Heart right ventricle (tissue), 16 donors: ENCODE results near the gene CGNL1. TPM values are rescaled to one million over a fixed set of nuclear protein-coding genes. Genes with fewer than 3 reads are reported as not detected.

Source experiments
- ATAC-seq, 8 donors: fragments of 200-7000 bp; cut with Tn5 transposase; one replicate each; pipeline ENCODE4 v1.9.1; 2020; ENCODE audit warnings: mild to moderate bottlenecking in 8 of 8, moderate library complexity in 8 of 8, moderate number of reproducible peaks in 1 of 8
- DNase-seq, 2 donors: peaks; one replicate each; pipeline ENCODE4 v3.0.0-alpha.2; 2020
- H3K27ac ChIP-seq, 10 donors: fragments of 200-600 bp; sonication (generic) in 2 of 10; one replicate each; pipeline versions ENCODE4 v1.5.0 to v1.8.0; 2020 to 2022; ENCODE audit warnings: mild to moderate bottlenecking in 3 of 10
- H3K27me3 ChIP-seq, 7 donors: fragments of 200-600 bp; one replicate each; pipeline ENCODE4 v1.8.0; 2021 to 2022; ENCODE audit warnings: mild to moderate bottlenecking in 2 of 7
- H3K36me3 ChIP-seq, 9 donors: fragments of 200-600 bp; sonication (generic) in 1 of 9; one replicate each; pipeline versions ENCODE4 v1.5.0 to v1.8.0; 2020 to 2022; ENCODE audit warnings: mild to moderate bottlenecking in 2 of 9
- H3K4me1 ChIP-seq, 9 donors: fragments of 200-600 bp; sonication (generic) in 1 of 9; one replicate each; pipeline versions ENCODE4 v1.5.0 to v1.8.0; 2020 to 2022; ENCODE audit warnings: mild to moderate bottlenecking in 4 of 9
- H3K4me3 ChIP-seq, 10 donors: fragments of 200-600 bp; sonication (generic) in 2 of 10; one replicate each; pipeline versions ENCODE4 v1.5.0 to v1.8.0; 2020 to 2022; ENCODE audit warnings: mild to moderate bottlenecking in 7 of 10, moderate library complexity in 2 of 10
- H3K9me3 ChIP-seq, 11 donors: fragments of 200-600 bp in 10 of 11; sonication (generic) in 2 of 11; one replicate each; pipeline versions ENCODE4 v1.5.0 to v1.8.0; 2013 to 2022; ENCODE audit warnings: mild to moderate bottlenecking in 2 of 11, control low read depth in 1 of 11, moderate library complexity in 1 of 11
- WGBS, 2 donors: extraction: QIAGEN DNeasy Blood & Tissue Kit; methylation state at CpG; one replicate each; pipeline ENCODE4 v1.1.7; 2013; ENCODE audit warnings: inconsistent platforms in 1 of 2; 5-methylcytosine and 5-hydroxymethylcytosine counted together
- intact Hi-C, 10 donors: fragments of 100-400 bp; cut with DNase I; formaldehyde crosslinking; loops; one replicate each; pipeline versions ENCODE4 v1.11.1 to v1.14.2; 2022
- polyA plus RNA-seq, 2 donors: library from polyadenylated mRNA; stranded (reverse); fragments of 200-250 nt; gene quantifications; one replicate each; pipeline ENCODE4 v1.2.3, GENCODE V29; 2013
- total RNA-seq, 10 donors: library from RNA; stranded (reverse); fragmentation: NEBNext Ultra II Directional in 3 of 10; extraction: Animal tissue kit (Norgen Biotek cat#: 25700) in 3 of 10; gene quantifications; one replicate each; pipeline versions ENCODE4 v1.2.1 to v1.2.4, GENCODE V29; 2021 to 2023
- TF ChIP-seq, protein P1 (sequence below), 9 donors: fragments of 200-600 bp; sonication (generic) in 2 of 9; IDR thresholded peaks; one replicate each; pipeline versions ENCODE4 v1.5.0 to v1.8.0; 2021 to 2022; ENCODE audit warnings: antibody characterized with exemption in 9 of 9, mild to moderate bottlenecking in 5 of 9, moderate library complexity in 1 of 9
- donor health status: Arrhythmogenic right ventricular cardiomyopathy.
- donor health status: ischemic (EF 13 %, LVEDD 7.1; RV severe dilation, severe dysfunction).
- donor health status: healthy with polysubstance abuse.
- donor health status: DM: no; HTN: yes; CAD: no.
- donor health status: DM: no; HTN: no; CAD: no.
- donor health status: ischemic (EF 25% LVEDD 6.9; RV normal size, moderate dysfunction).
- donor health status: ischemic (EF 25% LVEDD 5.7; RV mildly dilated, moderate dysfunction).
- donor health status: healthy.
- donor health status: DM: yes; HTN: yes; CAD: no.
- donor health status: Ischemic cardiomyopathy.
- donor health status: ischemic (EF 35%, LVEDD 5.7; RV mildly dilated, moderate dysfunction).
- donor health status: nonischemic (EF 11% LVEDD 7.7; RV severe dilation, severe dysfunction).
- donor health status: DM: yes; HTN: yes; CAD: no.
- donor health status: PGD.
- donor health status: ischemic (EF 29% LVEDD 5.4; RV normal size, mild dysfunction).
- donor health status: nonischemic (EF 23%, LVEDD 6.1; RV moderate dilation, normal function).

The CGNL1 gene
- total and polyA plus RNA-seq, 12 donors, result 2.7 to 42.9 (median 33.7) TPM

DNA sequence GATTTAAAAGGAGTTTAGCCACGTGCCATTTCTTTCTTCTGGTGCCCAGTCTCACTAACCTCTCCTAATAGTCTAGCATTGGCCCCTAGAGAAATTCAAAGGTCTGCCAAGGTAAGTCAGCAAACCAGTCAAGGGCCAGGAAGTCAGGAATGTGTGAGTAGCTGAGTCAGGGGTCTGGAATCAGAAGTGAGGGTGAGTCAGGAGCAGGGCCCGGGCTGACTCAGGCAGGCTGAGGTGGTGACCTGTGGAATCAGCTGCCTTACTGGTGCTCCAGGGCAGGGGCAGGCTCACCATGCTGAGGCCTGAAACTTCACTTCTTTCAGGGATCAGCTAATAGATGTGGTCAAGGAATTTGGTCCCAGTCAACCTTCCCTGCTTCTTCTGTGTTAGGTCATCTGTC is 109.6 kb downstream of the CGNL1 start:
- DNase-seq (no peak), ATAC-seq (peak in 6 of 8 donors; percentile 34 to 97 (median 72))
- intact Hi-C loops, result no loop called here
- H3K4me1 ChIP-seq, result peaks cover 0 to 8% (median 0%) of the 10 kb centered on the region in 9 donors
- H3K27me3 ChIP-seq, result peaks cover 0 to 5% (median 0%) of the 10 kb centered on the region in 7 donors
- 14 to 18% methylated on average over 2 of the region's 2 CpGs for WGBS, 2 donors
- no peaks in the 10 kb centered on the region for H3K9me3 ChIP-seq
- no peaks in the 10 kb centered on the region for H3K36me3 ChIP-seq
- H3K27ac ChIP-seq, result no peak overlapping the region
- H3K4me3 ChIP-seq, result no peak overlapping the region
- TF ChIP-seq, protein P1, sequence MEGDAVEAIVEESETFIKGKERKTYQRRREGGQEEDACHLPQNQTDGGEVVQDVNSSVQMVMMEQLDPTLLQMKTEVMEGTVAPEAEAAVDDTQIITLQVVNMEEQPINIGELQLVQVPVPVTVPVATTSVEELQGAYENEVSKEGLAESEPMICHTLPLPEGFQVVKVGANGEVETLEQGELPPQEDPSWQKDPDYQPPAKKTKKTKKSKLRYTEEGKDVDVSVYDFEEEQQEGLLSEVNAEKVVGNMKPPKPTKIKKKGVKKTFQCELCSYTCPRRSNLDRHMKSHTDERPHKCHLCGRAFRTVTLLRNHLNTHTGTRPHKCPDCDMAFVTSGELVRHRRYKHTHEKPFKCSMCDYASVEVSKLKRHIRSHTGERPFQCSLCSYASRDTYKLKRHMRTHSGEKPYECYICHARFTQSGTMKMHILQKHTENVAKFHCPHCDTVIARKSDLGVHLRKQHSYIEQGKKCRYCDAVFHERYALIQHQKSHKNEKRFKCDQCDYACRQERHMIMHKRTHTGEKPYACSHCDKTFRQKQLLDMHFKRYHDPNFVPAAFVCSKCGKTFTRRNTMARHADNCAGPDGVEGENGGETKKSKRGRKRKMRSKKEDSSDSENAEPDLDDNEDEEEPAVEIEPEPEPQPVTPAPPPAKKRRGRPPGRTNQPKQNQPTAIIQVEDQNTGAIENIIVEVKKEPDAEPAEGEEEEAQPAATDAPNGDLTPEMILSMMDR (IDR thresholded peaks at IDR 0.05), result no peak

DNA sequence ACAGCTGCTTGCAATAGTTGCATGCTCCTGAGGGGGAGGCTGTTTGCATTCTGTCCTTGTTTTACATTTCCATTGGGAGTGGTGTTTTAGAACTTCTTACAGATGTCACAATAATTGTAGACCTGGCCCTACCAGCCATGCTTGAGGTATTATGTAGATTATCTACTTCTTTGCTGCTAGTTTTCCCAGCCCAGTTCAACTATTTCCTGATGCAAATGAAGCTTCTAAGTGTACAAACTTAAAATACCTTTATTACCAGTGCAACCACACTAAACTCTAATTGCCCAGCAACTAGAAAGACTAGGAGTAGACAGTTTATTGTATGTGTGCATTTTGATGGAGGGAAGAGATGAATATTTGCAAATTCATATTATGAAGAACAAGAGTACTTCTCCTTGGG is 110.5 kb downstream of the CGNL1 start:
- Histone ChIP-seq H3K27me3 (peaks cover 0 to 5% (median 0%) of the 10 kb centered on the region in 7 donors), H3K4me3 (no peak overlapping the region), H3K27ac (no peak overlapping the region), H3K36me3 (no peaks in the 10 kb centered on the region), H3K9me3 (no peaks in the 10 kb centered on the region), H3K4me1 (peaks cover 0 to 8% (median 0%) of the 10 kb centered on the region in 9 donors)
- intact Hi-C loops, result no loop called here
- TF ChIP-seq, protein P1 (IDR thresholded peaks at IDR 0.05), result no peak
- no peak for DNase-seq
- no peak for ATAC-seq

DNA sequence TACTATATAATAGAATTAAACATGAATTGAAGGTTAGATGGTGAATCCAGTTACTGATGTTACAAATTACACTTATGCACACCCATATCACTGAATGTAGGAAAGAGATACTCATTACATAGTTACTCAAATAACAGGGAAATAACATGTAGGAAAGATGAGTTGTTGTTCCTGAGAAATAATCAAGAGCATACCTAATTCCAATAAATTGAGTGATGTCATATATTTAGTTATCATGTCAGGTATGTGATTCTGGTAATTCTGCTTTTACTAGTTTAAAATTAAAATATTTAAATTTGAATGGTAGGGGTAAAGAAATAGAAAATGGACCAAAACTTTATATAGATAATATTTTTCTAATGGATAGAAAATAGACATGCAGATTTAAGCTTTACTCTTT is 112.8 kb downstream of the CGNL1 start:
- DNase-seq (no peak), ATAC-seq (no peak)
- Histone ChIP-seq H3K4me3 (no peak overlapping the region), H3K36me3 (no peaks in the 10 kb centered on the region), H3K27ac (no peak overlapping the region), H3K9me3 (no peaks in the 10 kb centered on the region), H3K27me3 (peaks cover 0 to 5% (median 0%) of the 10 kb centered on the region in 7 donors), H3K4me1 (peaks cover 0 to 17% (median 3%) of the 10 kb centered on the region in 9 donors)
- intact Hi-C loops, result no loop called here
- TF ChIP-seq, protein P1 (IDR thresholded peaks at IDR 0.05), result no peak

DNA sequence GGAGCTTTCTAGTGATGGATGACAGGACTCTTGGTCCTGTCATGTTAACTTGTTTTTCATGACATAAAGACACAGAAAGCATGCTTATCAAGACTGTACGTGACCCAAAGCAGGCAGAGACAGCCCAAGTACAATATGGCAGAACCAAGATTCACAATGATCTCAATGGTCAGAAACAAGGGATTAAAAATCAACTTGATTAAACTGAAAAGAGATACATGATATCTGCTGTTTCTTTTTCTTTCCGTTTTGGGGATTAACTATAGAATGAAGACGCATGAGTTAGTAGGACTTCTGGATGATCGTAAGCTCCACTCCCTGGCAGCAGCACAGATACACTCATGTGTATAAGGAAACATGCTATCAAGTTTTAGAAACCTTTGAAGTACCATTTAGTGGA is 117.0 kb downstream of the CGNL1 start:
- TF ChIP-seq, protein P1 (IDR thresholded peaks at IDR 0.05), result no peak
- no peak for DNase-seq
- Histone ChIP-seq H3K4me3 (no peak overlapping the region), H3K27ac (no peak overlapping the region), H3K4me1 (peaks cover 18 to 55% (median 30%) of the 10 kb centered on the region in 9 donors), H3K27me3 (no peaks in the 10 kb centered on the region), H3K36me3 (no peaks in the 10 kb centered on the region), H3K9me3 (no peaks in the 10 kb centered on the region)
- intact Hi-C loops, result loop anchor here in 1 of 10 donors (10.0 kb wide), 1 partner anchor 49 kb away; no protein-coding TSS in a partner anchor
- 83 to 86% methylated on average over 4 of the region's 4 CpGs for WGBS, 2 donors
- ATAC-seq, result no peak
